SK-N-SH (cell line): ENCODE results near the gene RALY. TPM values are rescaled to one million over a fixed set of nuclear protein-coding genes. Genes with fewer than 3 reads are reported as not detected.

Experiments
- CTCF ChIA-PET: fragments of 300-600, 350-600 bp; formaldehyde crosslinking; extraction: SDS; loops from one replicate; lab custom pipeline; 2021; lab: Yijun Ruan, JAX
- POLR2A ChIA-PET: fragments of 350-600 bp; sonication (Branson Sonifier 250); formaldehyde crosslinking; extraction: SDS; loops from one replicate; lab custom pipeline; 2020; ENCODE audit warnings: antibody characterized with exemption, inconsistent platforms; lab: Yijun Ruan, JAX
- DNase-seq: peaks from one replicate; pipeline ENCODE4 v3.0.0; 2012
- H2AFZ ChIP-seq: fragments of 200-600 bp; sonication (generic); 2 replicates; pipeline ENCODE4 v1.8.1; 2016; ENCODE audit warnings: antibody characterized with exemption, mild to moderate bottlenecking, low read depth
- H3F3A ChIP-seq: fragments of 200-600 bp; sonication (generic); replicated peaks from 2 replicates; pipeline ENCODE3; 2016; ENCODE audit warnings: antibody characterized with exemption, mild to moderate bottlenecking; ENCODE audit not compliant: insufficient read depth
- H3K27ac ChIP-seq, 2 experiments: fragments of 200-500 bp in 1 of 2; fragments of 200-600 bp in 1 of 2; sonication (Bioruptor generic) in 1 of 2; sonication (generic), shearing (Covaris generic) in 1 of 2; 2 replicates each; pipeline versions ENCODE4 v1.5.1 to v1.6.1; 2014 to 2016; ENCODE audit warnings: low read depth in 2 of 2, inconsistent platforms in 1 of 2, low read length in 1 of 2, mild to moderate bottlenecking in 1 of 2, mixed read lengths in 1 of 2
- H3K27me3 ChIP-seq: fragments of 200-600 bp; sonication (generic), shearing (Covaris generic); 2 replicates; pipeline ENCODE4 v1.6.1; 2016; ENCODE audit warnings: mixed run types; ENCODE audit not compliant: insufficient read depth
- H3K36me3 ChIP-seq, 2 experiments: fragments of 200-500 bp in 1 of 2; fragments of 200-600 bp in 1 of 2; sonication (Bioruptor generic) in 1 of 2; sonication (generic) in 1 of 2; replicated peaks in 1 of 2; 2 replicates each; pipeline versions ENCODE3 to v1.5.1; 2014 to 2016; ENCODE audit warnings: low read length in 1 of 2, mild to moderate bottlenecking in 1 of 2; ENCODE audit not compliant: insufficient read depth in 2 of 2, control insufficient read depth in 1 of 2
- H3K4me1 ChIP-seq, 2 experiments: fragments of 200-500 bp in 1 of 2; fragments of 200-600 bp in 1 of 2; sonication (Bioruptor generic) in 1 of 2; sonication (generic), shearing (Covaris generic) in 1 of 2; 2 replicates each; pipeline versions ENCODE4 v1.5.1 to v1.6.1; 2014 to 2016; ENCODE audit warnings: low read depth in 1 of 2, low read length in 1 of 2, mixed run types in 1 of 2; ENCODE audit not compliant: insufficient read depth in 2 of 2, control insufficient read depth in 1 of 2
- H3K4me2 ChIP-seq: fragments of 200-600 bp; sonication (generic), shearing (Covaris generic); 2 replicates; pipeline ENCODE4 v1.6.1; 2017; ENCODE audit warnings: mixed run types
- H3K4me3 ChIP-seq, 2 experiments: fragments of 200-500 bp in 1 of 2; fragments of 200-600 bp in 1 of 2; sonication (Bioruptor generic) in 1 of 2; sonication (generic), shearing (Covaris generic) in 1 of 2; 2 replicates each; pipeline versions ENCODE4 v1.5.1 to v1.8.1; 2014 to 2016; ENCODE audit warnings: low read depth in 2 of 2, inconsistent platforms in 1 of 2, low read length in 1 of 2, mild to moderate bottlenecking in 1 of 2, mixed read lengths in 1 of 2, moderate library complexity in 1 of 2
- H3K79me2 ChIP-seq: fragments of 200-600 bp; sonication (generic); 2 replicates; pipeline ENCODE4 v1.8.1; 2017; ENCODE audit warnings: mild to moderate bottlenecking; ENCODE audit not compliant: insufficient read depth
- H3K9ac ChIP-seq: fragments of 200-600 bp; sonication (generic); 2 replicates; pipeline ENCODE4 v1.6.1; 2017; ENCODE audit warnings: mixed run types
- H3K9me2 ChIP-seq: fragments of 200-600 bp; sonication (generic); 2 replicates; pipeline ENCODE4 v1.6.1; 2017; ENCODE audit warnings: mixed run types
- H3K9me3 ChIP-seq: fragments of 200-600 bp; sonication (generic); 2 replicates; pipeline ENCODE4 v1.6.1; 2017; ENCODE audit warnings: mixed run types, mild to moderate bottlenecking, moderate library complexity
- H4K20me1 ChIP-seq: fragments of 200-600 bp; sonication (generic); 2 replicates; pipeline ENCODE4 v1.6.1; 2017; ENCODE audit warnings: mild to moderate bottlenecking, mixed run types; ENCODE audit not compliant: insufficient read depth
- CHD2 ChIP-seq: fragments of 150-350 bp; IDR thresholded peaks from 2 replicates; pipeline ENCODE4 v1.6.1; 2018; ENCODE audit warnings: low read length; ENCODE audit not compliant: partially characterized antibody
- ELF1 ChIP-seq: IDR thresholded peaks from 2 replicates; pipeline ENCODE4 v1.4.0; 2012
- EP300 ChIP-seq, 2 experiments: IDR thresholded peaks; 2 replicates each; pipeline versions ENCODE4 v1.4.0 to v1.6.1; 2012; ENCODE audit warnings: borderline replicate concordance in 1 of 2, low read depth in 1 of 2, low read length in 1 of 2
- GABPA ChIP-seq: IDR thresholded peaks from 2 replicates; pipeline ENCODE4 v1.4.0; 2012; ENCODE audit warnings: low read depth, mild to moderate bottlenecking
- MXI1 ChIP-seq: IDR thresholded peaks from 2 replicates; pipeline ENCODE4 v1.6.1; 2012; ENCODE audit warnings: mild to moderate bottlenecking, low read depth, low read length, improper control_type of control experiment
- NFIC ChIP-seq: IDR thresholded peaks from 2 replicates; pipeline ENCODE4 v1.4.0; 2012; ENCODE audit warnings: borderline replicate concordance
- POLR2AphosphoS5 ChIP-seq: IDR thresholded peaks from 2 replicates; pipeline ENCODE4 v1.6.1; 2012; ENCODE audit warnings: low read depth, low read length
- RAD21 ChIP-seq: IDR thresholded peaks from 2 replicates; pipeline ENCODE4 v1.6.1; 2012; ENCODE audit warnings: mild to moderate bottlenecking, low read length
- REST ChIP-seq: IDR thresholded peaks from 2 replicates; pipeline ENCODE4 v1.6.1; 2012; ENCODE audit warnings: mild to moderate bottlenecking, low read depth, low read length, moderate library complexity
- RFX5 ChIP-seq: IDR thresholded peaks from 2 replicates; pipeline ENCODE4 v1.6.1; 2012; ENCODE audit warnings: mild to moderate bottlenecking, improper control_type of control experiment, low read length
- TAF1 ChIP-seq: IDR thresholded peaks from 2 replicates; pipeline ENCODE4 v1.6.1; 2012; ENCODE audit warnings: low read depth, mild to moderate bottlenecking, low read length, moderate library complexity, borderline replicate concordance
- TCF12 ChIP-seq: IDR thresholded peaks from 2 replicates; pipeline ENCODE4 v1.4.0; 2012
- YY1 ChIP-seq: IDR thresholded peaks from 2 replicates; pipeline ENCODE4 v1.4.0; 2012; ENCODE audit warnings: low read depth, mild to moderate bottlenecking
- WGBS: methylation state at CpG from one replicate; pipeline ENCODE4 v1.1.6; 2017; ENCODE audit warnings: low lambda C conversion rate; 5-methylcytosine and 5-hydroxymethylcytosine counted together
- polyA plus RNA-seq, 3 experiments: library from polyadenylated mRNA; depleted of rRNA; stranded (reverse); fragments of >200 nt; gene quantifications; 2 replicates each; pipeline ENCODE4 v1.2.3, GENCODE V29; 2012
- TF ChIP-seq, protein P1 (sequence below): IDR thresholded peaks from 2 replicates; pipeline ENCODE4 v1.4.0; 2012; ENCODE audit warnings: low read depth
- TF ChIP-seq, protein P2 (sequence below): fragments of 150-350 bp; IDR thresholded peaks from 2 replicates; pipeline ENCODE4 v1.6.1; 2017; ENCODE audit warnings: antibody characterized with exemption, low read length, low read depth, borderline replicate concordance

RALY gene
- polyA plus RNA-seq, 1 of the 3 experiments (the other 2 are of a cell fraction) = 130 TPM

- H3K27me3 ChIP-seq = no peaks in the 10 kb centered on the region
- no peak for DNase-seq
- H3K4me2 ChIP-seq = no peak overlapping the region
- H3K4me1 ChIP-seq = peaks cover 8 to 21% of the 10 kb centered on the region in 2 experiments; a peak in 1 of 4 replicates
- H3K9me2 ChIP-seq = no peaks in the 10 kb centered on the region
- no peaks in the 10 kb centered on the region for H3K79me2 ChIP-seq
- CTCF ChIA-PET = interaction anchor here (0.6 to 6.4 kb wide), 5 partner anchors 10 to 286 kb away, joined by 3 to 36 read pairs (median 4); no protein-coding TSS in a partner anchor
- H3K27ac ChIP-seq = no peak overlapping the region
- 91% methylated on average over 5 of the region's 5 CpGs for WGBS
- no peak overlapping the region for H3K4me3 ChIP-seq
- POLR2A ChIA-PET = no interaction called here
- TF ChIP-seq GABPA (no peak), REST (no peak), MXI1 (no peak), NFIC (no peak)
- TF ChIP-seq, protein P1, sequence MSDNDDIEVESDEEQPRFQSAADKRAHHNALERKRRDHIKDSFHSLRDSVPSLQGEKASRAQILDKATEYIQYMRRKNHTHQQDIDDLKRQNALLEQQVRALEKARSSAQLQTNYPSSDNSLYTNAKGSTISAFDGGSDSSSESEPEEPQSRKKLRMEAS = no peak
- no peak overlapping the region for H2AFZ ChIP-seq
- peaks cover 19 to 59% of the 10 kb centered on the region in 2 experiments for H3K36me3 ChIP-seq
- no peaks in the 10 kb centered on the region for H3K9me3 ChIP-seq
- H3F3A ChIP-seq = no peaks in the 10 kb centered on the region
- peaks cover 30% of the 10 kb centered on the region for H4K20me1 ChIP-seq
- no peak overlapping the region for H3K9ac ChIP-seq
These were observed 84.8 kb downstream of the RALY start for GRCh38 chr20:34078540-34078939.

DNA sequence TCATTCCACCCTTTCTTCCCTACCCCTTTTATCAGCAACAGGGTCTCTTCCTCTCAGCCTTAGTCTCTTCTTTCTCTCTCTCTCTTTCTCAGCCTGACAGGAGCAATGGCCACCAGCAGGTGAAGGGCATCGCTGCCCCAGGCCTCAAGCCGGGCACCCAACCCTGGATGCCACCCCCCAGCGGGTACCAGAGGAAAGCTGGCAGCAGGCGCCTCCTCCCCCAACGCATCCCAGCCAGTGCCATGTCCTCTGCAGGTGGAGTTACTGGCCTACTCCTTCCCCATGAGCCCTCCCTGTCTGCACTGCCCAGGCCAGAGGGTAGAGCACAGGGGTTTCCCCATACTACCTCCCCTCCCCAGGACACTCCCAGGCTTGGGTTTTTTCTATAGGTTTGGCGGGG is 86.1 kb downstream of the RALY start:
- Histone ChIP-seq H3K9me2 (no peaks in the 10 kb centered on the region), H3K4me3 (no peak overlapping the region), H3K79me2 (no peaks in the 10 kb centered on the region), H4K20me1 (peaks cover 23% of the 10 kb centered on the region), H3K4me2 (no peak overlapping the region), H3K27me3 (no peaks in the 10 kb centered on the region), H3K9me3 (no peaks in the 10 kb centered on the region), H2AFZ (no peak overlapping the region), H3K9ac (no peak overlapping the region), H3K27ac (no peak overlapping the region; a peak in 1 of 4 replicates), H3K36me3 (peaks cover 27 to 54% of the 10 kb centered on the region in 2 experiments), H3K4me1 (peaks cover 8% of the 10 kb centered on the region in 2 experiments; a peak in 1 of 4 replicates), H3F3A (peaks cover 4% of the 10 kb centered on the region)
- no peak for DNase-seq
- no peak for TF ChIP-seq TCF12
- TF ChIP-seq, protein P2, sequence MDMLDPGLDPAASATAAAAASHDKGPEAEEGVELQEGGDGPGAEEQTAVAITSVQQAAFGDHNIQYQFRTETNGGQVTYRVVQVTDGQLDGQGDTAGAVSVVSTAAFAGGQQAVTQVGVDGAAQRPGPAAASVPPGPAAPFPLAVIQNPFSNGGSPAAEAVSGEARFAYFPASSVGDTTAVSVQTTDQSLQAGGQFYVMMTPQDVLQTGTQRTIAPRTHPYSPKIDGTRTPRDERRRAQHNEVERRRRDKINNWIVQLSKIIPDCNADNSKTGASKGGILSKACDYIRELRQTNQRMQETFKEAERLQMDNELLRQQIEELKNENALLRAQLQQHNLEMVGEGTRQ = no peak
- TF ChIP-seq, protein P1 = no peak
- no peak for TF ChIP-seq RFX5
- no peak for TF ChIP-seq ELF1
- TF ChIP-seq CHD2 = no peak
- no peak for TF ChIP-seq POLR2AphosphoS5
- no peak for TF ChIP-seq RAD21
- no peak for TF ChIP-seq YY1
- no peak for TF ChIP-seq EP300 (IDR thresholded peaks at IDR 0.05; ENCODE audit: borderline replicate concordance in 1 of 2, low read depth in 1 of 2, low read length in 1 of 2)
- no peak for TF ChIP-seq TAF1
- ChIA-PET CTCF (interaction anchor here (0.8 to 3.3 kb wide), 2 partner anchors 11 to 217 kb away, joined by 4 to 17 read pairs; no protein-coding TSS in a partner anchor), POLR2A (no interaction called here)
- WGBS = 96% methylated on average over 5 of the region's 6 CpGs
